ENCODE results near the gene CELF2. TPM values are rescaled to one million over a fixed set of nuclear protein-coding genes. Genes with fewer than 3 reads are reported as not detected.

The CELF2 gene
- total RNA-seq, 1 experiment from 2014 or later, result 28.7 TPM

DNA sequence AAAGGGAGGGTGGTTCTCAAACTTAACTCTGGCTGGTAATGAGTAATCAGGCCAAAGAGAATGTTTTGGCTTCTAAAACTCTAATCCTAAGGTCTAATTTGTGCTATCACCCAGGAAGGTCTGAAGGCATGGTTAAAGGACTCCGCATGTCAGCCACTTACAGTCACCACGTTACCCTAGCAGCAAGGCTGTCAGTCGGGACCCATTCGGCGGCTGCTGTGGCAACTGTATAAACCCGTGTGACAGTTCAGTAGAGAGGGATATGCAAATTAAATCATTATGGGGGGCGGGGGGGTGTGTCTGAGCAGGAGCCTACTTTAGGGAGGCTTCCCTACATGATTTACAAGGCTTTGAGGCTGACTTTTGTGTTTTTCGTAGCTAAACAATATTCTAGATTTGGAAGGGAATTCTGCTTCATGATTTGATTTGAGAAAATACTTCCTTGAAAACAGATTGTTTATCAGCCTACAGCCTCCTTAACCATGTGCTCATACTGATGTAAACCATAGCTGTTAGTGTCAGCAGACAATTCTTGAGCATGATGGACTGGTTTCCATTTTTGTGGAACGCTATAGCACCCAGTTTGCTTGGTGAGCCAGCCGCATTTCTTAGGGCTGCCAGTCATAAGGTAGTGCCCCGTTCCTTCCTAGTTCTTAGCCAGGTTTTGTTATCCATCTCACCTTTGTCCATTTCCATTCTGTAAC is 309.4 kb downstream of the CELF2 start:
- no peak for DNase-seq
- peaks cover 0 to 5% (median 0%) of the 10 kb centered on the region in 3 experiments; a peak in 1 of 7 replicates for H3K36me3 Mint-ChIP-seq (ENCODE audit: insufficient read depth in 1 of 3, low read depth in 3 of 3)
- H3K4me2 ChIP-seq (ENCODE audit: insufficient read depth, insufficient read length, low read length), result no peak overlapping the region

More for the DNA sequence above, 309.4 kb downstream of the CELF2 start:
- Histone ChIP-seq H3K18ac (ENCODE audit: insufficient read length, low read depth, low read length) (no peak overlapping the region), H3K27me3 (ENCODE audit: insufficient read depth, low read length) (no peaks in the 10 kb centered on the region), H3K23me2 (ENCODE audit: insufficient read length, low read depth, low read length, poor library complexity, severe bottlenecking) (no peaks in the 10 kb centered on the region), H3K79me1 (ENCODE audit: insufficient read depth, low read depth, low read length, poor library complexity, severe bottlenecking) (no peaks in the 10 kb centered on the region), H3K9ac (ENCODE audit: extremely low read depth, insufficient read length, low read length) (no peak overlapping the region), H4K8ac (replicated peaks; ENCODE audit: insufficient read length, low read depth, low read length) (no peak overlapping the region), H2AK5ac (ENCODE audit: insufficient read length, low read length) (no peak overlapping the region), H3K79me2 (ENCODE audit: insufficient read depth, low read length) (no peaks in the 10 kb centered on the region), H2BK15ac (ENCODE audit: low read depth, low read length) (no peak overlapping the region), H3K56ac (ENCODE audit: insufficient read length, low read depth, low read length) (no peak overlapping the region), H3K14ac (ENCODE audit: insufficient read depth, low read length) (no peak overlapping the region), H2BK120ac (ENCODE audit: low read depth, low read length, poor library complexity, severe bottlenecking) (no peak overlapping the region), H4K91ac (ENCODE audit: insufficient read length, low read depth, low read length) (no peak overlapping the region), H3K23ac (ENCODE audit: insufficient read length, low read depth, low read length) (no peak overlapping the region), H2BK20ac (ENCODE audit: low read depth, low read length, poor library complexity, severe bottlenecking) (no peak overlapping the region), H3T11ph (ENCODE audit: low read length) (no peak overlapping the region), H3K4ac (ENCODE audit: low read depth, low read length) (no peak overlapping the region), H4K5ac (ENCODE audit: insufficient read length, low read depth, low read length) (no peak overlapping the region), H2BK12ac (ENCODE audit: insufficient read length, low read depth, low read length) (no peak overlapping the region), H3K27ac (ENCODE audit: insufficient read length, low read depth, low read length) (no peak overlapping the region), H3K4me1 (ENCODE audit: insufficient read depth, low read length) (no peaks in the 10 kb centered on the region; the same call in 1 of the 2 replicates), H4K20me1 (ENCODE audit: control insufficient read depth, insufficient read depth, insufficient read length) (no peaks in the 10 kb centered on the region), H3K9me3 (ENCODE audit: control insufficient read depth, low read depth, low read length) (no peaks in the 10 kb centered on the region), H2AFZ (ENCODE audit: low read length) (no peak overlapping the region), H2BK5ac (ENCODE audit: insufficient read length, low read length) (no peak overlapping the region)
- Mint-ChIP-seq H3K9me3 (no peaks in the 10 kb centered on the region), H3K27ac (peak overlapping the region in 2 of 3 experiments; percentile 27 to 88; a peak in 3 of 7 replicates), H3K4me1 (peaks cover 21 to 34% of the 10 kb centered on the region in 2 experiments), H3K4me3 (no peak overlapping the region), H3K27me3 (ENCODE audit: low read depth) (no peaks in the 10 kb centered on the region)
- no CpG with 5 or more reads among the region's 11 CpGs for WGBS (ENCODE audit: extremely low coverage, insufficient read length, low lambda C conversion rate)
- TF ChIP-seq, protein P1, sequence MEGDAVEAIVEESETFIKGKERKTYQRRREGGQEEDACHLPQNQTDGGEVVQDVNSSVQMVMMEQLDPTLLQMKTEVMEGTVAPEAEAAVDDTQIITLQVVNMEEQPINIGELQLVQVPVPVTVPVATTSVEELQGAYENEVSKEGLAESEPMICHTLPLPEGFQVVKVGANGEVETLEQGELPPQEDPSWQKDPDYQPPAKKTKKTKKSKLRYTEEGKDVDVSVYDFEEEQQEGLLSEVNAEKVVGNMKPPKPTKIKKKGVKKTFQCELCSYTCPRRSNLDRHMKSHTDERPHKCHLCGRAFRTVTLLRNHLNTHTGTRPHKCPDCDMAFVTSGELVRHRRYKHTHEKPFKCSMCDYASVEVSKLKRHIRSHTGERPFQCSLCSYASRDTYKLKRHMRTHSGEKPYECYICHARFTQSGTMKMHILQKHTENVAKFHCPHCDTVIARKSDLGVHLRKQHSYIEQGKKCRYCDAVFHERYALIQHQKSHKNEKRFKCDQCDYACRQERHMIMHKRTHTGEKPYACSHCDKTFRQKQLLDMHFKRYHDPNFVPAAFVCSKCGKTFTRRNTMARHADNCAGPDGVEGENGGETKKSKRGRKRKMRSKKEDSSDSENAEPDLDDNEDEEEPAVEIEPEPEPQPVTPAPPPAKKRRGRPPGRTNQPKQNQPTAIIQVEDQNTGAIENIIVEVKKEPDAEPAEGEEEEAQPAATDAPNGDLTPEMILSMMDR (conservative IDR thresholded peaks at IDR 0.05), result no peak
